Measurements from ENCODE around the gene GABRG1.

DNA sequence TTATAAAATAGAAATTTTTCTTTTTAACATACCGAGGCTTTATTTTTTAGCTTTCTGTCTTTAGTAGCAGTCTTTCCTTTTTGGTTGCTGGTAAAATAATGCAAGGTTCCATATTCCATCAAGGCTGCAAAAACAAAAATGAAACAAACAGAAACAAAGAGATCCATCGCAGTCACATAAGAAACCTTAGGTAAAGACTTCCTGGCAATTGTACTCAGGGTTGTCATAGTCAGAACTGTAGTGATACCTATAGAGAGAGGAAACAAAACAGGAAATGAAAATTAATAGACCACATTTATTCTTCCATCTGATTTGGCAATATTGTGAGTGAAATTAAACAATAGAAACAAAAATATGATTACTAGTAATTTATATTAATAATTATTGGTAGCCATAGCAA, 72.5 kb downstream of the GABRG1 start:
- TF ChIP-seq CTCF (IDR thresholded peaks at IDR 0.05; ENCODE audit: low read length) (no peak), EZH2 (IDR thresholded peaks at IDR 0.05; ENCODE audit: borderline replicate concordance, low read length) (no peak)
